Body of pancreas (tissue), 4 donors: Measurements from ENCODE around the gene WDR27. TPM values are rescaled to one million over a fixed set of nuclear protein-coding genes. Genes with fewer than 3 reads are reported as not detected.

Experiments
- ATAC-seq: fragments of 150-250 bp; one replicate; pipeline ENCODE4 v1.9.1; 2016
- DNase-seq, 4 donors: peaks; one replicate each; pipeline ENCODE4 v3.0.0-alpha.2; 2019
- H3K27ac ChIP-seq, 4 donors: fragments of 200-600 bp; sonication (generic); 1 replicate in 3 of 4; 2 replicates in 1 of 4; pipeline versions ENCODE4 v1.5.1 to v1.6.1; 2016 to 2019; ENCODE audit warnings: mild to moderate bottlenecking in 1 of 4, mixed read lengths in 1 of 4, moderate library complexity in 1 of 4
- H3K27me3 ChIP-seq, 2 donors: fragments of 200-600 bp; sonication (generic); one replicate each; pipeline ENCODE4 v1.6.0; 2016; ENCODE audit warnings: mild to moderate bottlenecking in 1 of 2
- H3K36me3 ChIP-seq, 2 donors: fragments of 200-600 bp; sonication (generic); replicated peaks in 1 of 2; 2 replicates each; pipeline ENCODE4 v1.5.1; 2016; ENCODE audit warnings: low read depth in 2 of 2; ENCODE audit not compliant: insufficient read depth in 1 of 2
- H3K4me1 ChIP-seq: fragments of 200-600 bp; sonication (generic); one replicate; pipeline ENCODE4 v1.6.0; 2016
- H3K4me3 ChIP-seq, 2 donors: fragments of 200-600 bp; sonication (generic); 1 replicate in 1 of 2; 2 replicates in 1 of 2; pipeline ENCODE4 v1.5.1; 2016 to 2019
- H3K9me3 ChIP-seq, 3 donors: fragments of 200-600 bp; sonication (generic); 1 replicate in 2 of 3; 2 replicates in 1 of 3; pipeline ENCODE4 v1.5.1; 2016
- CTCF ChIP-seq, 7 experiments: fragments of 450-650 bp in 4 of 7; fragments of 200-600 bp in 3 of 7; sonication (generic) in 3 of 7; IDR thresholded peaks; one replicate each; pipeline ENCODE4 v1.5.1; 2016 to 2019; ENCODE audit warnings: antibody characterized with exemption in 7 of 7
- POLR2A ChIP-seq, 3 donors: fragments of 450-650 bp; IDR thresholded peaks; one replicate each; pipeline ENCODE4 v1.6.1; 2016; ENCODE audit warnings: antibody characterized with exemption in 3 of 3, mild to moderate bottlenecking in 2 of 3
- WGBS, 2 donors: methylation state at CpG; one replicate each; pipeline ENCODE4 v1.1.5; 2017; 5-methylcytosine and 5-hydroxymethylcytosine counted together
- intact Hi-C: fragments of 100-400 bp; cut with DNase I; formaldehyde crosslinking; loops from one replicate; pipeline ENCODE4 v1.15.1; 2023
- total RNA-seq, 2 donors: library from RNA; depleted of rRNA; stranded (reverse); fragments of >200 nt; gene quantifications; one replicate each; pipeline ENCODE4 v1.1.0, GENCODE V29; 2016

The WDR27 gene
- total RNA-seq, 2 donors from 2014 or later, result 38.2 to 38.7 TPM

GRCh38 chr6:169487579-169488436, 214.0 kb downstream of the WDR27 start:
- WGBS, 2 donors, result 76 to 77% methylated on average over 5 of the region's 5 CpGs
- H3K4me3 ChIP-seq, result no peak overlapping the region
- H3K9me3 ChIP-seq, result no peaks in the 10 kb centered on the region
- no peaks in the 10 kb centered on the region for H3K36me3 ChIP-seq
- H3K27me3 ChIP-seq, result no peaks in the 10 kb centered on the region
- H3K4me1 ChIP-seq, result no peaks in the 10 kb centered on the region
- no peak overlapping the region for H3K27ac ChIP-seq
- intact Hi-C loops, result no loop called here
- DNase-seq (no peak), ATAC-seq (no peak)
- TF ChIP-seq POLR2A (IDR thresholded peaks at IDR 0.05) (no peak), CTCF (IDR thresholded peaks at IDR 0.05) (no peak)

- DNase-seq (no peak), ATAC-seq (no peak)
- 97 to 100% methylated on average over 9 to 31 of the region's 34 CpGs for WGBS, 2 donors
- no peak for TF ChIP-seq CTCF (IDR thresholded peaks at IDR 0.05)
- no peaks in the 10 kb centered on the region for H3K36me3 ChIP-seq
- H3K27ac ChIP-seq, result no peak overlapping the region
- intact Hi-C loops, result no loop called here
- H3K4me3 ChIP-seq, result no peak overlapping the region
- H3K27me3 ChIP-seq, result no peaks in the 10 kb centered on the region
- no peaks in the 10 kb centered on the region for H3K4me1 ChIP-seq
- H3K9me3 ChIP-seq, result peaks cover 0 to 15% (median 0%) of the 10 kb centered on the region in 3 donors
These were observed 221.9 kb downstream of the WDR27 start for GRCh38 chr6:169479783-169480495.

- no peak for TF ChIP-seq POLR2A (IDR thresholded peaks at IDR 0.05)
- TF ChIP-seq CTCF (IDR thresholded peaks at IDR 0.05), result no peak
- WGBS, 2 donors, result 80 to 85% methylated on average over 1 of the region's 1 CpG
- DNase-seq (no peak), ATAC-seq (no peak)
- Histone ChIP-seq H3K9me3 (peaks cover 0 to under 1% (median 0%) of the 10 kb centered on the region in 3 donors), H3K4me3 (no peak overlapping the region), H3K4me1 (no peaks in the 10 kb centered on the region), H3K27me3 (no peaks in the 10 kb centered on the region), H3K27ac (no peak overlapping the region), H3K36me3 (no peaks in the 10 kb centered on the region)
- intact Hi-C loops, result no loop called here
These were observed 227.5 kb downstream of the WDR27 start for GRCh38 chr6:169474362-169474761.

- Histone ChIP-seq H3K27ac (no peak overlapping the region), H3K36me3 (no peaks in the 10 kb centered on the region), H3K4me1 (no peaks in the 10 kb centered on the region), H3K4me3 (no peak overlapping the region), H3K9me3 (no peaks in the 10 kb centered on the region), H3K27me3 (no peaks in the 10 kb centered on the region)
- no peak for DNase-seq
- intact Hi-C loops, result no loop called here
- no peak for ATAC-seq
- WGBS, 2 donors, result 76 to 82% methylated on average over 1 of the region's 1 CpG
- TF ChIP-seq POLR2A (IDR thresholded peaks at IDR 0.05) (no peak), CTCF (IDR thresholded peaks at IDR 0.05) (no peak)
These were observed 228.2 kb downstream of the WDR27 start for GRCh38 chr6:169473663-169474062.
